HG03565 (cell line): ENCODE measurements around the gene DOC2B.
"Not testable (repeated sequence)": the region's sequence is repeated elsewhere in the genome, so short reads cannot be mapped to it uniquely, and the experiment has no call there.

Experiments used
- ATAC-seq: cut with Tn5 transposase; IDR thresholded peaks from one replicate; pipeline ENCODE4 v1.9.1; 2021; ENCODE audit warnings: mild to moderate bottlenecking, moderate library complexity; ENCODE audit not compliant: unreplicated experiment

DOC2B gene

GRCh38 chr17:146983-147761 is 34.3 kb downstream of the DOC2B start:
- no peak for ATAC-seq

- no peak for ATAC-seq
Measured at GRCh38 chr17:146546-146945, 34.9 kb downstream of the DOC2B start.

GRCh38 chr17:145671-146541 is 35.5 kb downstream of the DOC2B start:
- ATAC-seq, result no peak

- no peak for ATAC-seq
Measured at GRCh38 chr17:144936-145670, 36.3 kb downstream of the DOC2B start.

- no peak for ATAC-seq
Measured at GRCh38 chr17:143785-144281, 37.6 kb downstream of the DOC2B start.

GRCh38 chr17:142876-143784 is 38.3 kb downstream of the DOC2B start:
- ATAC-seq, result no peak

GRCh38 chr17:142102-142661 is 39.3 kb downstream of the DOC2B start:
- ATAC-seq, result no peak

- not testable (repeated sequence) for ATAC-seq
Measured at GRCh38 chr17:139401-140205, 41.8 kb downstream of the DOC2B start.

- ATAC-seq, result not testable (repeated sequence)
Measured at GRCh38 chr17:137166-137807, 44.2 kb downstream of the DOC2B start, which contains the start of gene SCGB1C2. Gene SCGB1C2, plus strand, starts transcription at chr17:137569. Its CDS starts 22 bp downstream, at chr17:137591.

- peak; percentile 37 for ATAC-seq
Measured at GRCh38 chr17:136531-136930, 44.9 kb downstream of the DOC2B start.

GRCh38 chr17:135895-136294 is 45.6 kb downstream of the DOC2B start:
- not testable (repeated sequence) for ATAC-seq

GRCh38 chr17:135022-135421 is 46.4 kb downstream of the DOC2B start:
- ATAC-seq, result not testable (repeated sequence)

GRCh38 chr17:134332-134785 is 47.1 kb downstream of the DOC2B start:
- ATAC-seq, result peak; percentile 73

GRCh38 chr17:133932-134331 is 47.5 kb downstream of the DOC2B start:
- not testable (repeated sequence) for ATAC-seq

GRCh38 chr17:118339-118917 is 63.0 kb downstream of the DOC2B start:
- not testable (repeated sequence) for ATAC-seq

GRCh38 chr17:113111-113510 is 68.3 kb downstream of the DOC2B start:
- not testable (repeated sequence) for ATAC-seq
